GM10847 (cell line): ENCODE results near the gene PICK1.

Source experiments
- POLR2A ChIP-seq: IDR thresholded peaks from 2 replicates; pipeline ENCODE4 v1.6.1; 2011; ENCODE audit not compliant: insufficient read length; ENCODE audit errors: extremely low read depth

PICK1 gene

GRCh38 chr22:38036392-38037062 lies 20.7 kb upstream of the PICK1 start:
- TF ChIP-seq POLR2A: no peak

- no peak for TF ChIP-seq POLR2A
These were observed 18.8 kb upstream of the PICK1 start for GRCh38 chr22:38038426-38038825.

GRCh38 chr22:38038890-38039812 lies 18.1 kb upstream of the PICK1 start:
- TF ChIP-seq POLR2A: no peak

- no peak for TF ChIP-seq POLR2A
These were observed 16.0 kb upstream of the PICK1 start for GRCh38 chr22:38040953-38041759.

GRCh38 chr22:38041760-38042487 lies 15.3 kb upstream of the PICK1 start:
- TF ChIP-seq POLR2A: no peak

GRCh38 chr22:38042488-38042790 lies 14.8 kb upstream of the PICK1 start:
- TF ChIP-seq POLR2A: no peak

- TF ChIP-seq POLR2A: no peak
These were observed 13.8 kb upstream of the PICK1 start for GRCh38 chr22:38043151-38044039.

- TF ChIP-seq POLR2A: no peak
These were observed 11.0 kb upstream of the PICK1 start for GRCh38 chr22:38046070-38046748.

GRCh38 chr22:38049812-38050619 lies 7.2 kb upstream of the PICK1 start:
- TF ChIP-seq POLR2A: no peak

GRCh38 chr22:38050720-38051119 lies 6.5 kb upstream of the PICK1 start:
- no peak for TF ChIP-seq POLR2A

- no peak for TF ChIP-seq POLR2A
These were observed 5.9 kb upstream of the PICK1 start for GRCh38 chr22:38051261-38051660.

GRCh38 chr22:38051900-38052862 lies 5.0 kb upstream of the PICK1 start:
- TF ChIP-seq POLR2A: no peak

GRCh38 chr22:38062791-38063190 lies 5.6 kb downstream of the PICK1 start:
- no peak for TF ChIP-seq POLR2A
